Tibial nerve (tissue), 4 donors: Measurements from ENCODE around the gene RASAL2.

Source experiments
- EP300 ChIP-seq, 2 donors: sonication (generic); formaldehyde crosslinking; IDR thresholded peaks; one replicate each; pipeline ENCODE4 v1.6.1; 2017; ENCODE audit warnings: antibody characterized with exemption in 2 of 2, mild to moderate bottlenecking in 1 of 2
- POLR2A ChIP-seq, 2 donors: fragments of 450-650 bp; IDR thresholded peaks; one replicate each; pipeline ENCODE4 v1.6.1; 2017; ENCODE audit warnings: antibody characterized with exemption in 2 of 2, mild to moderate bottlenecking in 2 of 2, moderate library complexity in 2 of 2
- TF ChIP-seq, protein P1 (sequence below), 5 experiments: fragments of 200-600 bp in 3 of 5; fragments of 450-650 bp in 2 of 5; sonication (generic) in 3 of 5; IDR thresholded peaks; one replicate each; pipeline ENCODE4 v1.5.1; 2016 to 2019; ENCODE audit warnings: antibody characterized with exemption in 5 of 5, mild to moderate bottlenecking in 3 of 5, moderate library complexity in 2 of 5

DNA sequence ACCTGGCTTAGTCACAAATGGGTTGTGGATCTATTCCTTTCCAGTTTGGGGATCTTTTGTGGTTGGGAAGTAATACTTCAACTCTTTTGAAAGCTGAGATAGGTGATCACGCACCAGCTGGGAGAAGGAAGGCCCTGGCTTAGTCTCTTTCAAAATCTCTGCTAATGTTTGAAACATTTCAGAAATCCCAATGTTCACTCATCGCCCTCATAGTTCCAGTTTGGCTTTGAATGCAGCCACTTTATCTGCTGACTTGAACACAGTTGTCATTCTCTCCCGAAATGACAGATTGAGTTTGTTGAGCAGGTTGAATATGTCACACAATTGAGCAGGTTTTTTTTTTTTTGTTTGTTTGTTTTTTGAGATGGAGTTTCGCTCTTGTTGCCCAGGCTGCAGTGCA is 24.6 kb downstream of the RASAL2 start:
- TF ChIP-seq POLR2A (IDR thresholded peaks at IDR 0.05) (no peak), EP300 (IDR thresholded peaks at IDR 0.05) (no peak)
- TF ChIP-seq, protein P1, sequence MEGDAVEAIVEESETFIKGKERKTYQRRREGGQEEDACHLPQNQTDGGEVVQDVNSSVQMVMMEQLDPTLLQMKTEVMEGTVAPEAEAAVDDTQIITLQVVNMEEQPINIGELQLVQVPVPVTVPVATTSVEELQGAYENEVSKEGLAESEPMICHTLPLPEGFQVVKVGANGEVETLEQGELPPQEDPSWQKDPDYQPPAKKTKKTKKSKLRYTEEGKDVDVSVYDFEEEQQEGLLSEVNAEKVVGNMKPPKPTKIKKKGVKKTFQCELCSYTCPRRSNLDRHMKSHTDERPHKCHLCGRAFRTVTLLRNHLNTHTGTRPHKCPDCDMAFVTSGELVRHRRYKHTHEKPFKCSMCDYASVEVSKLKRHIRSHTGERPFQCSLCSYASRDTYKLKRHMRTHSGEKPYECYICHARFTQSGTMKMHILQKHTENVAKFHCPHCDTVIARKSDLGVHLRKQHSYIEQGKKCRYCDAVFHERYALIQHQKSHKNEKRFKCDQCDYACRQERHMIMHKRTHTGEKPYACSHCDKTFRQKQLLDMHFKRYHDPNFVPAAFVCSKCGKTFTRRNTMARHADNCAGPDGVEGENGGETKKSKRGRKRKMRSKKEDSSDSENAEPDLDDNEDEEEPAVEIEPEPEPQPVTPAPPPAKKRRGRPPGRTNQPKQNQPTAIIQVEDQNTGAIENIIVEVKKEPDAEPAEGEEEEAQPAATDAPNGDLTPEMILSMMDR (IDR thresholded peaks at IDR 0.05), result no peak
